Activated CD4-positive, alpha-beta T cell treated with anti-CD3 and anti-CD28 coated beads for 4 hours (primary cell): ENCODE results near the gene REEP1.
A peak's percentile ranks its signal among the peaks of the same experiment; 100 is the strongest.
"Not testable (repeated sequence)": the region's sequence is repeated elsewhere in the genome, so short reads cannot be mapped to it uniquely, and the experiment has no call there.

Experiments
- DNase-seq, 2 donors: peaks; one replicate each; pipeline ENCODE4 v3.0.0-alpha.2; 2020

Gene REEP1

DNA sequence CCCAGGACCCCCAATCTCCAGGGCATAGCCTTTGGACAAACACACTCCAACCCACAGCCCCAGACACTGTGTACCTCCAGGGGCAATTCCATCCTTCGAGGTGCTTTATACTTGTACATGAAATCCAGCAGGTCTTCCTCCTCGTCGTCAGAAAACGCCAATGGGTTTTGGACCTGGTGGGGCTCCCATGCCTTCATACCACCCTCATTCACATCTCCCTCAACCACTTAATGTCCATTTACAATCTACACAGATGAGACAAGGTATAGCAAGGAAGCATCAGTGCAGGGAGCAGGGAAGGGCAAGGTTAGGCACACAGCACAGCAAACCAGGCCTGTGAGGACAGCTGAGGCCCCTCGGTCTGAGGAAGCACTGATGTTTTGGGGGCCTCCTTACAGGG is 117.5 kb downstream of the REEP1 start:
- no peak for DNase-seq

DNA sequence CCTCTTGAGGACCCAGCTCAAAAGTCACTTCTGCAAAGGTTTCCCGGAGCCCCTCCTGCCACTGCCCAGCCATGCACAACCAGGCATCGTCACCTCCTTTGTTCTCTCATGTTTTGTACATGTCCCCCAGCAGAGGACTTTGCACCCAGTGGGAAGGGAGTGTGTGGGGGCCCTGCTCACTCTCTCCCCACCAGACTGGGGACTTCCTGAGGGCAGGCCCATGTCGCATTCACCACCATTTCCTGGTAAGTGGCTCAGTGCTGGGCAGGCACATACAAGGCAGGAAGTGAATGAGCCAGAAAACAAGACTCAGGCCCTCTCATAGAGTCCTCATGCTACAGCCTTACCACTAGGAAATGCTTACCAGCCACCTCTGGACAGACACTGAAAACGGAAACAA is 119.3 kb downstream of the REEP1 start:
- no peak for DNase-seq

DNA sequence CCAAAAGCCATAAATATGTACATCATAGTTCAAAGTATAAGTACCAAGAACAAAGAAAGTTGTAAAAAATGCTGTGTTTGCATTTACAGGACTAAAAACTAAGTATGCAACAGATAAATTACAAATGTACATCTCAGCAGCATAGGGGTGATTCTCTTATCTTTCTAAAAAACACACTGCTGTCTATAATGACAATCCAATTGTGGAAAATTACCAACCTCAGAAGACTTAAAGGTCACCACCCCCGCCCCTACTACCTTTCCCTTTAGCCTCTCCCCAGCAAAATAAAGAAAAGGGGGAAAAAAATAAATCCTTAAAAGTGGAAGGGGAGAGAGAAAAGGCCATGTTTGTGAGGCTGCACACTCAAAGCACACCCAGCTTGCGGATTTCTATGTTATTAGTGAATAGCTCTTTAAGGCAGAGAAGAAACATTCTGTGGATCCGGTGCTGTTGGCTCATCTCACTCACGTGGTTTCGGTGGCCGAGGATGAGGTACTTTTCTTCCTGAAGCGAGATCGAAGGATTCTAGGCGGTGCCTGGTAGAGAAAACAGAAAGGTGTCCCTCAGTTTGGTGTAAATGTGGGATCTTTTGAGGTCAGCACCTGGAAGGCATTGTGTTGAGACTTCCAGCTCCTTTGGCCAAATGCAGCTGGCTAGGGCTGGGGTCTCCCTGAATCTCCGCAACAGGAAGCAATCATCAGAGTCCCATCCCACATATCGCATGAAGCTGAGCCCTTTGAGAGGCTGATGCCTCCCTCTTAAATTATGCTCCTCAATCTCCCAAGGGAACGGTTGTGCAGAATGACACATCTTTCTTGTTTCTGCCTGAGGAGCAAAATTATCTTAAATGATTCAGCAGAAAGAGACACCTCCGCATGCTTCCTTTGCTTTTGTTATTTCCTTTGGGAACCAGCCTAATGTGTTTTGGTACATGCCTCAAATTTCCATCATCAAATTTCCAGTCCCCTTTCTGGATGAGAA is 120.6 kb downstream of the REEP1 start:
- no peak for DNase-seq

DNA sequence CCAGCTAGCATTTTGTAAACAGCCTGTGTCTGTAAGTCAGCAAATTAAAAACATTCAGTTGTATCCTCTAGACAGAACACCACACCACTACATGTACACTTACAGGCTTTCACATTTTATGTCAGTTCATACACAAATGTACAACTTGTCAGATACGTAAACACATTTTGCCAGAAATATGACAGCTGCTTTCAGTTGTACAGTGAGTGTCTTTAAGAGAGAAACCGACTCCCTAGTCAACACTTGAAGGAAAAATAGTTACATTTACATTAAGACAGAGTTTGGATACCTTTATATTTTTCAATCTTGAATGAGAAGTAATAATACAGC is 123.0 kb downstream of the REEP1 start:
- no peak for DNase-seq

DNA sequence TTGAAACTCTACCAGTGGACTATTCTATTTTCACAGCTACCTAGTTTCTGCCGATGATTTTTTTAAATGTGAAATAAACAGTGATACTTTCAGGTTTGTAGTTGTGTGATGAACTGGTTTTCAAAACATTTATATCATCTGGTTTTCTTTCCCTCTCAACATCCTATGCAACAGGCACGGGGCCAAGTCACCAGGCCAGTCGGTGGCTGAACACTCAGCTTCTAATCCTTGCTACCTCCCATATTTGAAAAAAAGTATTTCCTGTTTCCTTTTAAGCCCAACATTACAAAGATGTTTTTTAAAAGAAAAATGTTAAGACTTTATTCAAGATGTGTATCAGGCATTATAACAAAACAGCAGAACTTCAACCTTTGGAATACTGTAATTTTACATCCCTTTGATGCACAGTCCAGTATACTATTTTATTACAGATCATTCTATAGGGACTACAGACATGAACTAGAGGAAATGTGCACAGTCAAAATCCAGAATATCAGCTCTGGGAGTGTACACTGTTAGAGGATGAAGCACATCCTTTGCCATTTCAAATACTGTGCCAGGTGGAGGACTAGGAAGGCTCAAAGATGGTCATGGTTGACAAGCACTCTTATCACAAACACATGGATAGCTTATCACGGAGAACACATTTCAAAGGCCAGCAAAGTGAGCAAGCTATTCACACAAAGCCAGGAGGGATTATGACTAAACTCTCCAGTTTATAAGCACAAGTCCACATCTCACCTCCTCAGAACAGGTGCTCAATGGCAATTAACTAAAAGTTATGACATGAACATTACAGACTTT is 123.5 kb downstream of the REEP1 start:
- DNase-seq = no peak

DNA sequence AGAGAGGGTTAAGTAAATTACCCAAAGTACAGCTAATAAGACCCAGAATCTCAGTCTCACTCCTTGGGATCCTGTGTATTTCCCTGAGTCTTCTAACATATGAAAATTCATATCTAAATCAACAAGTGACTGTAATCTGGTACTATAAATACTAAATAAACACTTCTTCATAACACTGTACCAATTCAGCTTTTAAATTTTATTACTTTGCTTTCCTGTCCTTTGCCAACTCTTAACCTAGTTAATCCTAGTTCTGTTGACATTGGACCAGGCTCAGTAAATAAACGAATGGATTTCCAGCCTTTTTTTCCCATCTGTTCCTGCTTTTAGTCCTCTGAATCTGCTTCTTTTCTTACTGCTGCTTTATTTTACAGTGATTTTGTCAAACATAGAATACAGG is 124.4 kb downstream of the REEP1 start:
- no peak for DNase-seq

DNA sequence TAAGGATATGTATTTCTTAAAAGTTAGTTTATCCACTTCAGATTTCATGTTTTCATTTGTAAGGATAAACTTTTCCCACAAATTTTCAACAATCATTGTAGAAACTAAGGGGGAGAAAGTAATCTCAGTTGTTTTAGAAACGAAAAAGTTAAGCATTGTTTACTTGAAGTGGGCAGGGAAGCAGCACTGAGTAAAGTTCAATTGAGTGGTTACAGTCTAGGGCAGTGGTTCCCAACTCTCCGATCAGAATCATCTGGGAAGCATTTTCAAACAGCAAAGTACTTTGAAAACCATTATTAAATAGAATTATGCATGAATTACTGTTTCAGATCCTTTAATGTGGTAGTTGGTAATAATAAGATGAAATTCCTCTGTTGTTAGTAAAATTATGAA is 125.6 kb downstream of the REEP1 start:
- DNase-seq = no peak

DNA sequence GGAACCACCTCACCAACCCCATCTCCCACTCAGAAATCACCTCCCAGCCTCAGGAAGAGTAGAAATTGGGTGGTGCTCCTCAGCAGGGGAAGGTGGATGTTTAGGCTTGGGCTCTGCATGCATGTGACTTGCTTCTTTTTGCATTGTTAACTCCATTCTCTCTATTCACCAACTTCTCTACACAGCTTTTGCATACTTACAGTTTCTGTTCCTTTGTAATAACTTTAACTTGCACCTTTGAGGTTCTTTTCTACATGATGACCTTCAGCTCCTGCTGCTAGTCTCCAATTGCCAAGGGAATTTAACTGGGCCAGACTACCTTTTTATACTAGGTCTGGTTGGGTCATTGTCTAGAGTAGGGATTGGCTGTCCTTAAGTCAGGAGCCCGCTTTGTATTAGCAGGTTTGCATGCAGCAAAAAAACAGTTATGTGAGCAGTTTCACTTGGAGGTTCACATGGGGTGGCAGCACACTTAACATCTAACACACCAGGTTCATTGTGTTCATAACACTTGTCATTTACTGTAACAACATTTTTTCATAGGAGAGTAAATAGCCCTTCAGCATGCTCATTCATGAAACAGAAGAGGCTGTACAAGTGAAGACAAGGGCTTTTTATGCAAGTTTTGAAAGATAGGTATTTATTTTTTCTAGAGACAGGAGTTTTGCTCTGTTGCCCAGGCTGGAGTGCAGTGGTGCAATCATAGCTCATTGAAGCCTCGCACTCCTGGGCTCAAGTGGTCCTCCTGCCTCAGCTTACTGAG is 126.2 kb downstream of the REEP1 start:
- no peak for DNase-seq

DNA sequence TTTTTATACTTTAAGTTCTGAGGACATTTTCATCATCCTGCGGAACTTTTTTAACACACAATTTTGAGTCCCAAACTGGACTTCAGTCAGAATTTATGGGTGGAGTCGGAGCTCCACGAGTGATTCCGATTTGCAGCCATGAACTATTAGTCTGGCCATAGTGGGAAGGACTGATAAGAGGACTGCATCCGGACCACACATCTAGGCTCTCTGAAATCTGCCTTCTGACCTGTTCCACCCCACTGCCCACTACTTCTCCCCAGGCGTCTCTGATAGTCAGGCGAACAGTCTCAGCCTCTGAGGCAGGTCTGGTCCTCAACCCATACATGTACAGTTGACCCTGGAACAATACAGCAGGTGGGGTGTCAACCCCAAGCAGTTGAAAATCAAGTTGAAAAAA is 133.0 kb downstream of the REEP1 start:
- no peak for DNase-seq

DNA sequence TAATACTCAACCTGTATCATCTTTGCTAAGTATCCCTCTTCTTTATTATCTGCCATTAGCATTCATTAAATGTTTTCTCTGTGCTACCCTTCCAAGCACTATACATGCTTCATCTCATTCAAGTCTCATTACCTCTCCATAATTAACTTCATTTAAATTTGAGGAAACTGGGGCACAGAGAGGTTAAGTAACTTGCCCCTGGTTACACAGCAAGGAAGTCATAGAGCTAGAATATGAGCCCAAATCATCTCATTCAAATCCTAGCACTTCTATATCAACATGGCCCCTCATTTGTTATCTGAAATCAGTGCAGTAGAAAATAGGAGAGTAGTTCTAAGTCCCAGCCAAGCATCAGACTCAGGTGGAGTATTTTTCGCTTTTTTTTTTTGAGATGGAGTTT is 133.8 kb downstream of the REEP1 start:
- no peak for DNase-seq

DNA sequence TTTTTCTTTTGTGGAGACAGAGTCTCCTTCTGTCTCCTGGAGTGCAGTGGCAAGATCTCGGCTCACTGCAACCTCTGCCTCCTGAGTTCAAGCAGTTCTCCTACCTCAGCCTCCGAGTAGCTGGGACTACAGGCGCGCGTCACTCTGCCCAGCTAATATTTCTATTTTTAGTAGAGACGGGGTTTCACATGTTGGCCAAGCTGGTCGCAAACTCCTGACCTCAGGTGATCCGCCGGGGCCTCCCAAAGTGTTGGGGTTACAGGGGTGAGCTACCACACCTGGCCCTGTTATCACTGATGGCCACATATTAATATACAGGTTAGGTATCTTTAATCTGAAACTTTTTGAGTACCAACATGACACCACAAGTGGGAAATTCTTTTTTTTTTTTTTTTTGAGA is 134.7 kb downstream of the REEP1 start:
- DNase-seq = no peak

DNA sequence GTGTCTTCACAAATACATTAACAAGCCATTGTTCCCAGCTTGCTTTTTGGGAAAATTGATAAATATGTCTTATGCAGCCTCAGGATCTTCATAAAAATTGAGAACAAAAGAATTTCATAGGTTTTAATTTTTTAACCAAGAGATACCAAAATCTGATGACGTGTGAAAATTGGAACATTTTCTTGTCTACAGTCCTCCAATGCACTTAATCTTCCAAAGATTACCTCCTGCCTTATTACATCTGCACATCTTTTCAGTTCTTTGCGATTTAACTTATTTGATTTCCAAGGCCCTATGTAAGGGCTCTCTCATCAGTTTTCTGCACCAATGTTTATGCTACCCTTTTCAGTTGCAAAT is 135.1 kb downstream of the REEP1 start:
- no peak for DNase-seq

DNA sequence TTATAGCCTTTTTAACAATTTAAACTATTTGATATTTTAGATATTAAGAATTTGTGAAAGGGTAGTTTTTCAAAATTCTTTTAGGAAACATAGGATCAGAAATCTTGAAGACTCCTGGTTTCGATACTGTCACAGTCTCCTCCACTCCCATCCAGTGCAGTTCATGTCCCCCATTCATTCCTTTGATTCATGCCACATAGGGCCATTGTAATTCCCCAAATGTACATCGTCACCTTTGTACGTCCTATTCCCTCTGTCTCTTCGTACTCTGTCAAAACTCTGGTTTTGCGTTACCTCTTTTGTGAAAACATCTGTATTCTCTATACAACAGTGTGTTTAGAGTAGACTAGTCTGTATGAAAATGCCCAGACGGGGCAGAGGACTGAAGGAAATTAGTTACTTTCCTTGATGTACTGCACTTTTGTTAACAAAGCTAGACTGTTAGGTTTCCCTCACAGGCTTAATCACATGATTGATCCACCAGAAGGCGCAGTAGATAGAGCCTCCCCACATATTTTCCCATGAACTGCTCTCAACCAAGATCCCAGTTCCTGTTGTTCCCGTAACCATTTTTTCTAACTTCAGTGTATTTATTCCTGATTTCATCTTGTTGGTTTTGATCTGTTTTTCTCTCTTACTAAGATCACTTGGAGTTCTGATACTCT is 135.6 kb downstream of the REEP1 start:
- DNase-seq = no peak

DNA sequence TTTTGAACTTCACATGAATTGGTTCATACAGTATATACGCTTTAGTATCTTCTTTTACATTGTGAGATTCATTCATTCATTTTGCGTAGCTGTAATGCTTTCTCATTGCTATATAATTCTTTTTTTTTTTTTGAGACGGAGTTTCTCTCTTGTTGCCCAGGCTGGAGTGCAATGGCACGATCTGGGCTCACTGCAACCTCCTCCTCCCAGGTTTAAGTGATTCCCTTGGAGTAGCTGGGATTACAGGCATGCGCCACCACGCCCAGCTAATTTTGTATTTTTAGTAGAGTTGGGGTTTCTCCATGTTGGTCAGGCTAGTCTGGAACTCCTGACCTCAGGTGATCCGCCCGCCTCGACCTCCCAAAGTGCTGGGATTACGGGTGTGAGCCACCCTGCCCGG is 136.9 kb downstream of the REEP1 start:
- not testable (repeated sequence) for DNase-seq

DNA sequence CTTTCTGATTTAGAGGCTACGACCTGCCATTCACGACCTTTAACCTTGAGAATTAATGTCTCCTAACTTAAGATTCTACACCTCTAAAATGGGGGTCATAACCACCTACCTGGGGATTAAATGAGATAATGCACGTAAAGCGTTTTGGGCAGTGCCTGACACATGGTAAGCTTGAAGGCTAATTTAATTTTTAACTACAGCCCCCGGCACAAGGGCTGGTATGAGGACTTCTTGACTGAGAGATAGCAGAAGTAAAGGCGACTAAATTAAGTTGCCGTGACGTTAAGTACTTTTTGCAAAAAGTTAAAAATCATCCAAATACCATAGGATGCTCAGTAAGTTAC is 137.6 kb downstream of the REEP1 start:
- no peak for DNase-seq

DNA sequence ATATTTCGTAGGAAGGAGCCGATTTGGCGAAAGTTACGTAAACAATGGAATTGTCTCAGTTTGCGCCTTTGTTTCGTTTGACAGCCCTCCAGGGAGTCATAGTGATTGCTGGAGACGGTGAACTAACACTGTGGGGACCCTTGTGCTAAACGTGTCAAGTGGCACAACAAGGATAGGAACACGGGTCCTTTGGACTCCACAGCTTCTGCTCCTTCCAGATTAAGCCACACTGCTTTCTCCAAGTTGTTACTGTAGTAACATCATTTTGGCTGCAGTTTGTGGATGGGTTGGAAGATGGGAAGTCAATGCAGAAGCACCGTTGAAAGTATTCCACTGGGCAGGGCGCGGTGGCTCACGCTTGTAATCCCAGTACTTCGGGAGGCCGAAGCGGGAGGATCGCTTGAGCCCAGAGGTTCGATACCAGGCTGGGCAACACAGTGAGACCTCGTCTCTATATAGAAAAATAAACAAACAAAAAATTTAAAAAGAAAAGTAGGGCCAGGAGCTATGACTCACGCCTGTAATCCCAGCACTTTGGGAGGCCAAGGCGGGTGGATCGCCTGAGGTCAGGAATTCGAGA is 141.5 kb downstream of the REEP1 start:
- no peak for DNase-seq

DNA sequence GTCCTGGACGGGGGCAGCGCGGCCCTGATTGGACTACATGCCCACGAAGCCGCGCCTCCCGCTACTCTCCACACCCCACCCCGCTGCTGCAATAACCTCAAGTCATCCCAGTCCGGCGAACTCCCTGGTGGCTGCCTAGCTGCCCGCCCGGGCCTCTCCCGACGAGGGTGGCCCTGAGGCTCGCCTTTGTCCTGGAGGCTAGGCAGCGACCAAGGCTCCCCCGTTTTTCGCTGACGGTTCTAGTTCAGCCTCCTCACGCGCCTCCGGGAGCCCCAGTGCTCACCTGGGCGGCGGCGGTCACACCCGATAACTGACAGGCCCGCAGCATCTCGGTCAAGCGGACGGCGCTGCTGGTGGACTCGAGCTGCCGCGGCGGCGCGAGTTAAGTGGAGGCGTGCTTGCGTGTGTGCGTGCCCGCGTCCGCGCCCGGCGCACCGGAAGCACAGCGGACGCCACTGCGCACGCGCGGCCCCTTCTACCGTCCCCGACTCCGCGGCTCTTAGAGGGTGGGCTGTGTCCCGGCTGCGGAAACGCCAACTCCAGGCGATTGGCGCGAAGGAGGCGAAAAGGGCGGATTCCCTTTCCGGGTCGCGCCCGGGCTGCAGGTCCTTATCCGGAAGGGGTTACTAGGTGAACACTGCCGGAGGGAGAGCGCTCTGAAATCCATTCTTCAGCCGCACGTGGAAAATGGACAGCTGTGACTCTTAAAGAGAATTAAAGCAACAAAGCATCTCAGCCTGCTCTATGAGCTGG is 142.2 kb downstream of the REEP1 start, which contains the start of gene IMMT:
IMMT (minus strand) TSS at position 408 of the 753 bp plus-strand sequence; CDS start at position 328, 80 bp downstream.
- peak; percentile 88 to 92 for DNase-seq

DNA sequence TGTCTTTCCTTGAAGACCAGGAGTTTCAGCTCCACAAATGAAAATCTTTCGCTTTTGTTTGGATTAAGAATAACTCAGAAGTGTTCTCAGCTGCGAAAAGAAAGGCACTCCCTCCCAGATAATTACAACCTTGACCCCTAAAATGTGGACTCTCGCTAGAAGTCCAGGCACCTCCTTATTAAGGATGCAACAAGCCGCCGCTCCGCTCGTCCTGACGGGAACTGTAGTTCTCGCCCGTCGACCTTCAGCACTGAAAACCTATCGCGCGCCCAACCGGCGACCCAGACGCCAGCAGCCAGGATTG is 142.7 kb downstream of the REEP1 start:
- no peak for DNase-seq

DNA sequence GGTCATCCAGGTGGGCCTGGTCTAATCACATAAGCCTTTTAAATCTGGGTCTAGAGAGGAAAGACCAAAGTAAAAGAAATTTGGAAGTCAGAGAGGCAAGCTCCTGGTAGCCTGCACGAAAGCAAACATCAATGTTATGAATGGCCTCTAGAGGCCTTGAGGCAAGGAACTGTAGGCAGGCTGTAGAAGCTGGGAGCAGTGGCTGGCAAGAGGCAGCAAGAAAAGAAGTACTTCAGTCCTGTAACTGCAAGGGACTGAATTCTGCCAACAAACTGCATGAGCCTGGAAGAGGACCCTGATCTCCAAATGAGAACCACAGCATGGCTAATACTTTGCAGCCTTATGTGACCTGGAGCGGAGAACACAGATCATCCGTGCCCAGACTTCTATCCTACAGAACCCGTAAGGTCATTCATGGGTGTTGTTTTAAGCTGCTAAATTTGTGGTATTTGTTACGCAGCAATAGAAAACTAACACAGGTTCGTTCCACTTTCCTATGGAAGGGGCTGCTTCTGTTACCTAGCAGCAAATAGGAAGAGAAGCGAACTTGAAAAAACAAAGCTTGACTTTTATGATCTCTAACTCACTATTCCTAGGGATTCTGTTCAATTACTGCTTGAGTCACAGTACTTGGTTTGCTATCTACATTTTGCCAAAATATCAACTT is 143.4 kb downstream of the REEP1 start:
- no peak for DNase-seq

DNA sequence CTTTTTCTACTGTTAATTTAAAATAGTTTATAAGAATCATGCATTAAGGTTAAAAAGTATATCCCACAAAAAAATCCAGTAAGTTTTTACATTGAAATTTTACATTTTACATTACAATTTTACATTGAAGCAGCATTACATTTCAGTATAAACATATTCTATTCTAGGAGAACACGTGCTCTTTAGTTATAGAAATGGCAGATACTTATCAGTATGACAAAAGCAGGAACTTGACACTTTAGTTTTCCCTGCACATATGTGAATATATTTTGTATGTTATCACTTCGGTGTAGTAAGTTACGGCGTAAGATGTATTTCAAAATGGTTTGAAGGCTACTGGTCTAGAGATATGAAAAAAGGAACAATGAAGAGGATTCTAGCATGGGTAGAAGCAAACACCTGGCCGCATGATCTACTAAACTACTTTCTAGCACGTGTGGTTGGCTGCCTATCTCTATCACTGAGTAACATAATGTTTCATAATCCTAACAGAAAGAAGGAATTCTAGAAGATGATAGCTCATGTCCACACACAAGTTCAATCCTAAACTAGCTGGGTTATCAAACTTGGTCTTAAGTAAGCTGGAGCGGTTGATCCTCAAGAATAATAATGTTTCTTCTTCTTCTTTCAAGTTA is 147.5 kb downstream of the REEP1 start:
- DNase-seq = no peak

DNA sequence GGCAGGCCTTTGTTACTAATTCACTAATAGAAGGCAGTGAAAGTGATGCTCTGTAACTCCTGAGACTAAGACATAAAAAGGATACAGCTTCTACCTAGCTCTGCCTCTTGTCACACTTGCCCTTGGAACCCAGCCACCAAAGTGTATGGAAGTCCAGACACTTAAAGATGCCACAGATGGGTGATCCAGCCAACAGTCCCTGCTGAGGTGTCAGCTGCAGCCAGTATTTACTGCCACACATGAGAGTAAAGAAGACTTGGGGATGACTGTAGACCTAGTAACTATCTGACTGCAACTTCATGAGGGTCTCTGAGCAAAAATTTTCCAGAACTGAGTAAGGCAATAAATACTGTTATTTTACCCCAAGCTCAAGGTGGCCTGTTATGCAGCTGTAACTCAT is 151.0 kb downstream of the REEP1 start:
- no peak for DNase-seq
